Right renal cortex interstitium (tissue), 3 donors: ENCODE results near the gene EXOC1. TPM values are rescaled to one million over a fixed set of nuclear protein-coding genes. Genes with fewer than 3 reads are reported as not detected.
"Not testable (repeated sequence)": the region's sequence is repeated elsewhere in the genome, so short reads cannot be mapped to it uniquely, and the experiment has no call there.

ENCODE experiments used
- DNase-seq, 3 donors: peaks; one replicate each; pipeline ENCODE4 v3.0.0-alpha.2; 2013; ENCODE audit warnings: low read depth in 3 of 3, low spot score in 2 of 3
- polyA plus RNA-seq, 3 donors: library from polyadenylated mRNA; unstranded; fragments of 120-200 nt; gene quantifications; one replicate each; pipeline ENCODE4 v1.2.1, GENCODE V29; 2013; ENCODE audit not compliant: insufficient read length in 3 of 3

Gene EXOC1
- polyA plus RNA-seq, 3 donors: 40.7 to 49.9 (median 47.7) TPM

GRCh38 chr4:55903577-55903976, 50.1 kb downstream of the EXOC1 start:
- no peak for DNase-seq

- no peak for DNase-seq
These were observed 51.1 kb downstream of the EXOC1 start for GRCh38 chr4:55904576-55904975.

GRCh38 chr4:55906323-55906722, 52.9 kb downstream of the EXOC1 start:
- DNase-seq: no peak

GRCh38 chr4:55906989-55907388, 53.5 kb downstream of the EXOC1 start:
- DNase-seq: no peak

- no peak for DNase-seq
These were observed 54.0 kb downstream of the EXOC1 start for GRCh38 chr4:55907469-55907868.

- DNase-seq: no peak
These were observed 56.7 kb downstream of the EXOC1 start for GRCh38 chr4:55910140-55910539.

GRCh38 chr4:55912249-55912648, 58.8 kb downstream of the EXOC1 start:
- no peak for DNase-seq

GRCh38 chr4:55920571-55920970, 67.1 kb downstream of the EXOC1 start:
- no peak for DNase-seq

GRCh38 chr4:55921093-55921492, 67.6 kb downstream of the EXOC1 start:
- DNase-seq: no peak

GRCh38 chr4:55925241-55925640, 71.8 kb downstream of the EXOC1 start:
- DNase-seq: no peak

- DNase-seq: no peak
These were observed 73.2 kb downstream of the EXOC1 start for GRCh38 chr4:55926610-55927009.

GRCh38 chr4:55927803-55928437, 74.5 kb downstream of the EXOC1 start:
- no peak for DNase-seq

- DNase-seq: no peak
These were observed 75.4 kb downstream of the EXOC1 start for GRCh38 chr4:55928846-55929245.

- no peak for DNase-seq
These were observed 77.6 kb downstream of the EXOC1 start for GRCh38 chr4:55931043-55931442.

- no peak for DNase-seq
These were observed 78.4 kb downstream of the EXOC1 start for GRCh38 chr4:55931833-55932232.

GRCh38 chr4:55932511-55932910, 79.1 kb downstream of the EXOC1 start:
- DNase-seq: no peak

GRCh38 chr4:55933611-55934010, 80.2 kb downstream of the EXOC1 start:
- no peak for DNase-seq

GRCh38 chr4:55935907-55936306, 82.5 kb downstream of the EXOC1 start:
- not testable (repeated sequence) for DNase-seq

GRCh38 chr4:55938481-55938880, 85.0 kb downstream of the EXOC1 start:
- no peak for DNase-seq

GRCh38 chr4:55939421-55939820, 86.0 kb downstream of the EXOC1 start:
- DNase-seq: no peak

- no peak for DNase-seq
These were observed 88.5 kb downstream of the EXOC1 start for GRCh38 chr4:55941881-55942396.

GRCh38 chr4:55947254-55947882, 93.9 kb downstream of the EXOC1 start:
- peak in 2 of 3 donors; percentile 18 to 26 for DNase-seq
